ENCODE results near the gene TEX36. TPM values are rescaled to one million over a fixed set of nuclear protein-coding genes. Genes with fewer than 3 reads are reported as not detected.

Gene TEX36
- total and polyA plus RNA-seq, 2 of the 13 experiments (the other 11 are each of a cell fraction or from before 2014, with no cell fraction given): not detected

DNA sequence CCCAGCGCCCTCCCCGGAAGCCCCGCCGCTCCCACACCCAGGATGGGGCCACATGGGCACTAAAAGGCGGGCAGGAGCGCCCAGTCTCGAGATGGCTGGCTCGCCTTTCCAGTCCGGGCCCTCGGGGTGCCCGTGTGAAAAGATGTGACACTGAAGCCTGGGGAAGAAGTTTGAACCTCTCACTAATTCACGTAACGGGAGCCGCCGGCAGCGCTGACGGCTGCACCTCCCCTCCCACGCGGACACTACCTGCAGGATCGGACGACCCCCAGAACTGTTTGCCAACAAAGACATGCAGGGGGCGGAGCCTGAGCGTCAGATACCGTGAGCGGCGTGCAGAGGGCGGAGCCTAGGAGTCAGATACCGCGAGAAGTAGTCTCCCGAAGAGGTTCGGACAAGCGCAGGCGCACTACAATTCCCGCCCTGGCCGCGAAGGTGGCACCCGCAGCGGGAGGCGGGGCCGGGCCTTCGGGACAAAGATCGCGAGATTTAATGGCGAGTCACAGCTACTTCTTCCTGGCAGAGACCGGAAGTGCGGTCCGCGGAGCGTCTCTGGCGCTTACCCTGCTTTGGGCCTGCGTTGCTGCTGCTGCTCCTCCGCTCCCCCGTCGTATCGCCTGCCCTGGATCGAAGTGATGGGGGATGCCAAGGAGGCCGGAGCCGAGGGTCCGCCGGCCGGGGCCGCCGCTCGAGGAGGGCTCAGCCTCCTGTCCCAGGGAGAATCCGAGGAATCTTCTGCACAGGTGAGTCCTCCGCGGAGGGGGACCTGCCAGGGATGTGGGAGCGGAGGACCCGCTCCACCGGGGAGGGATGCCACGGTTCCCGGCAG, 36.4 kb upstream of the TEX36 start, which contains the start of gene EDRF1 (continued):
- TF ChIP-seq, protein P1, sequence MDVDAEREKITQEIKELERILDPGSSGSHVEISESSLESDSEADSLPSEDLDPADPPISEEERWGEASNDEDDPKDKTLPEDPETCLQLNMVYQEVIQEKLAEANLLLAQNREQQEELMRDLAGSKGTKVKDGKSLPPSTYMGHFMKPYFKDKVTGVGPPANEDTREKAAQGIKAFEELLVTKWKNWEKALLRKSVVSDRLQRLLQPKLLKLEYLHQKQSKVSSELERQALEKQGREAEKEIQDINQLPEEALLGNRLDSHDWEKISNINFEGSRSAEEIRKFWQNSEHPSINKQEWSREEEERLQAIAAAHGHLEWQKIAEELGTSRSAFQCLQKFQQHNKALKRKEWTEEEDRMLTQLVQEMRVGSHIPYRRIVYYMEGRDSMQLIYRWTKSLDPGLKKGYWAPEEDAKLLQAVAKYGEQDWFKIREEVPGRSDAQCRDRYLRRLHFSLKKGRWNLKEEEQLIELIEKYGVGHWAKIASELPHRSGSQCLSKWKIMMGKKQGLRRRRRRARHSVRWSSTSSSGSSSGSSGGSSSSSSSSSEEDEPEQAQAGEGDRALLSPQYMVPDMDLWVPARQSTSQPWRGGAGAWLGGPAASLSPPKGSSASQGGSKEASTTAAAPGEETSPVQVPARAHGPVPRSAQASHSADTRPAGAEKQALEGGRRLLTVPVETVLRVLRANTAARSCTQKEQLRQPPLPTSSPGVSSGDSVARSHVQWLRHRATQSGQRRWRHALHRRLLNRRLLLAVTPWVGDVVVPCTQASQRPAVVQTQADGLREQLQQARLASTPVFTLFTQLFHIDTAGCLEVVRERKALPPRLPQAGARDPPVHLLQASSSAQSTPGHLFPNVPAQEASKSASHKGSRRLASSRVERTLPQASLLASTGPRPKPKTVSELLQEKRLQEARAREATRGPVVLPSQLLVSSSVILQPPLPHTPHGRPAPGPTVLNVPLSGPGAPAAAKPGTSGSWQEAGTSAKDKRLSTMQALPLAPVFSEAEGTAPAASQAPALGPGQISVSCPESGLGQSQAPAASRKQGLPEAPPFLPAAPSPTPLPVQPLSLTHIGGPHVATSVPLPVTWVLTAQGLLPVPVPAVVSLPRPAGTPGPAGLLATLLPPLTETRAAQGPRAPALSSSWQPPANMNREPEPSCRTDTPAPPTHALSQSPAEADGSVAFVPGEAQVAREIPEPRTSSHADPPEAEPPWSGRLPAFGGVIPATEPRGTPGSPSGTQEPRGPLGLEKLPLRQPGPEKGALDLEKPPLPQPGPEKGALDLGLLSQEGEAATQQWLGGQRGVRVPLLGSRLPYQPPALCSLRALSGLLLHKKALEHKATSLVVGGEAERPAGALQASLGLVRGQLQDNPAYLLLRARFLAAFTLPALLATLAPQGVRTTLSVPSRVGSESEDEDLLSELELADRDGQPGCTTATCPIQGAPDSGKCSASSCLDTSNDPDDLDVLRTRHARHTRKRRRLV (CRISPR knock-in tag; IDR thresholded peaks at IDR 0.05): peak; percentile 22; the same call in 1 of the 2 replicates
- no peak; the same call in 1 of the 2 replicates for TF ChIP-seq PHF21A (CRISPR knock-in tag; IDR thresholded peaks at IDR 0.05)
- no peak for TF ChIP-seq ZNF18 (CRISPR knock-in tag; IDR thresholded peaks at IDR 0.05; ENCODE audit: insufficient replicate concordance)
- TF ChIP-seq HOXA5 (CRISPR knock-in tag; IDR thresholded peaks at IDR 0.05): 0 out of 2 replicates have a peak, but pooled peaks have one; percentile 82
- TF ChIP-seq CBX5 (CRISPR knock-in tag; IDR thresholded peaks at IDR 0.05; ENCODE audit: borderline replicate concordance): 0 out of 2 replicates have a peak, but pooled peaks have one; percentile 65
- peak; percentile 40 to 71; a peak in 2 of 4 replicates for TF ChIP-seq HMGXB4 (CRISPR knock-in tag; IDR thresholded peaks at IDR 0.05; ENCODE audit: borderline replicate concordance in 1 of 2, low read depth in 1 of 2)
- no peak for TF ChIP-seq ZMYM2 (CRISPR knock-in tag; IDR thresholded peaks at IDR 0.05)
- peak; percentile 34; the same call in 1 of the 2 replicates for TF ChIP-seq MIXL1 (CRISPR knock-in tag; IDR thresholded peaks at IDR 0.05)
- peak; percentile 85 for TF ChIP-seq TAF1 (CRISPR knock-in tag; IDR thresholded peaks at IDR 0.05)
- TF ChIP-seq WIZ (CRISPR knock-in tag; IDR thresholded peaks at IDR 0.05): no peak
- TF ChIP-seq TSC22D2 (CRISPR knock-in tag; IDR thresholded peaks at IDR 0.05; ENCODE audit: borderline replicate concordance): peak; percentile 57; the same call in 1 of the 2 replicates
- TF ChIP-seq ZNF24 (IDR thresholded peaks at IDR 0.05): no peak
- TF ChIP-seq KAT8 (CRISPR knock-in tag; IDR thresholded peaks at IDR 0.05): peak; percentile 90
- TF ChIP-seq SMAD9 (CRISPR knock-in tag; IDR thresholded peaks at IDR 0.05): peak; percentile 42; the same call in 1 of the 2 replicates
- TF ChIP-seq ZNF766 (CRISPR knock-in tag; IDR thresholded peaks at IDR 0.05; ENCODE audit: borderline replicate concordance): peak; percentile 88; the same call in 1 of the 2 replicates
- TF ChIP-seq, protein P2, sequence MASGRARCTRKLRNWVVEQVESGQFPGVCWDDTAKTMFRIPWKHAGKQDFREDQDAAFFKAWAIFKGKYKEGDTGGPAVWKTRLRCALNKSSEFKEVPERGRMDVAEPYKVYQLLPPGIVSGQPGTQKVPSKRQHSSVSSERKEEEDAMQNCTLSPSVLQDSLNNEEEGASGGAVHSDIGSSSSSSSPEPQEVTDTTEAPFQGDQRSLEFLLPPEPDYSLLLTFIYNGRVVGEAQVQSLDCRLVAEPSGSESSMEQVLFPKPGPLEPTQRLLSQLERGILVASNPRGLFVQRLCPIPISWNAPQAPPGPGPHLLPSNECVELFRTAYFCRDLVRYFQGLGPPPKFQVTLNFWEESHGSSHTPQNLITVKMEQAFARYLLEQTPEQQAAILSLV (CRISPR knock-in tag; IDR thresholded peaks at IDR 0.05; ENCODE audit: borderline replicate concordance): 0 out of 2 replicates have a peak, but pooled peaks have one; percentile 62
- peak; percentile 41 for TF ChIP-seq ZSCAN25 (CRISPR knock-in tag; IDR thresholded peaks at IDR 0.05)
- TF ChIP-seq RBAK (CRISPR knock-in tag; IDR thresholded peaks at IDR 0.05): no peak
- TF ChIP-seq SALL2 (CRISPR knock-in tag; IDR thresholded peaks at IDR 0.05): peak; percentile 81
- peak; percentile 91 for TF ChIP-seq ZMYM4 (CRISPR knock-in tag; IDR thresholded peaks at IDR 0.05)

All from HepG2 (cell line).